Activated T-cell treated with anti-CD3 and anti-CD28 coated beads for 48 hours (primary cell): ENCODE measurements around the gene CHST3.
A peak's percentile ranks its signal among the peaks of the same experiment; 100 is the strongest.
"Not testable (repeated sequence)": the region's sequence is repeated elsewhere in the genome, so short reads cannot be mapped to it uniquely, and the experiment has no call there.

ENCODE experiments used
- DNase-seq: peaks from one replicate; pipeline ENCODE4 v3.0.0-alpha.2; 2020; ENCODE audit warnings: low read depth

Gene CHST3

DNA sequence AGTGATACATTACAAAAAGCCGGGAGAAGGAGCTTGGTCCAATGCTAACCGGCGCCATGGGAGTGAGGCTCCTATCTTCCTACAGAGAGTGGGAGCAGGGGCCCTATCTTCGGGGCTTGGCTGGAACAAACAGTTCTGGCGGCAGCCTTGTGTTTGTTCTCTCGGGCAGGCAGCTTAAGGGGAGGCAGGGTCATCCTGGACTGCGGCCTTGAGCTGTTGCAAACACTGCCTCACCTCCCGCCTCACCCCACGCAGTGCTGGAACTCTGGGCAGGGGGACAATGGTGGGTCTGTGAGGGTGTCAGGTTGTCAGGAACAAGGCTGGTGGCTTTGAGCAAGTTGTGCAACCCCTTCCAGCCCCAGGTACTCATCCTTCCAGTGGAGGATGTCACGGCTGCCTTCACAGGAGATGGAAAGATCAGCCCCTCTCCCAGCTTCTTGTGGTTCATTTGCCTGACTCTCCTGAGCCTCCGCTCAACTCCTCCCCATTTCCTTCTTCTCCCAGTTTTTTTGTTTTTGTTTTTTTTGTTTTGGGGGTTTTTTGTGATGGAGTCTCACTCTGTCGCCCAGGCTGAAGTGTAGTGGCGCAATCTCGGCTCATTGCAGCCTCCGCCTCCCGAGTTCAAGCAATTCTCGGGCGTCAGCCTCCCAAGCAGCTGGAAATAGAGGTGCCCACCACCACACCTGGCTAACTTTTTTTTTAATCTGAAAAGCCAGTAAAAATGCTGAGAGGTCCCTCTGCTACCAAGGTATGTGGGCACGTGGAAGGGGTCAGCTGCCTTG, 66.8 kb downstream of the CHST3 start:
- DNase-seq, result no peak

DNA sequence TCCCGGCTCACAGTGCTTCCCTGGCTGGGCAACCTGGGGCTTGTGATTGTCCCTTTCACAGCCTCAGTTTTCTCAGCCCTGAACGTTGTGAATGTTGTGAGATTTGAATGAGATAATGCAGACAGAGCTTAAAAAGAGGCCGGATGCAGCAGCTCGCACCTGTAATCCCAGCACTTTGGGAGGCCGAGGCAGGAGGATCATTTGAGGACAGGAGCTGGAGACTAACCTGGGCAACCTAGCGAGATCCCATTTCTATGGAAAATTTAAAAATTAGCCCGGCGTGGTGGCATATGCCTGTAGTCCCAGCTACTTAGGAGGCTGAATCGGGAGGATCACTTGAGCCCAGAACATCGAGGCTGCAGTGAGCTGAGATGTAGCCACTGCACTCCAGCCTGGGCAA, 67.5 kb downstream of the CHST3 start:
- no peak for DNase-seq

DNA sequence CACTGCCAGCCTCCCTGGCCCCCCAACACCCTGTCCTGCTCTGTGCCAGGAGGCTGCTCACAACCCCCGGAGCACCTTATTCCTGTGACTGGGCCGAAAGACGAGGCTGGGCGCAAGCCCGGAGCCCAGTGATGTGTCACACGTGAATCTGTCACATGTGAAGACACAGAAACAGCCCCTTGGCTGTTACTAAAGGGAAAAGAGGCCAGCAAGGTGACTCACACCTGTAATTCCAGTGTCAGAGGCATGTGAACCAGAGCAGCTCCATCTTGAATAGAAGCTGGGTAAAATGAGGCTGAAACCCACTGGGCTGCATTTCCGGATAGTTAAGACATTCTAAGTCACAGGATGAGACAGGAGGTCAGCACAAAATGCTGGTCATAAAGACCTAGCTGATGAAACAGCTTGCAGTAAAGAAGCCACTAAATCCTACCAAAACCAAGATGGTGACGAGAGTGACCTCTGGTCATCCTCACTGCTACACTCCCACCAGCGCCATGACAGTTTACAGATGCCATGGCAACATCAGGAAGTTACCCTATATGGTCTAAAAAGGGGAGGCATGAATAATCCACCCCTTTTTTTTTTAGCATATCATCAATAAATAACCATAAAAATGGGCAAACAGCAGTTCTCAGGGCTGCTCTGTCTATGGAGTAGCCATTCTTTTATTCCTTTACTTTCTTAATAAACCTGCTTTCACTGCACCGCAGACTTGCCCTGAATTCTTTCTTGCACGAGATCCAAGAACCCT, 68.4 kb downstream of the CHST3 start:
- not testable (repeated sequence) for DNase-seq

DNA sequence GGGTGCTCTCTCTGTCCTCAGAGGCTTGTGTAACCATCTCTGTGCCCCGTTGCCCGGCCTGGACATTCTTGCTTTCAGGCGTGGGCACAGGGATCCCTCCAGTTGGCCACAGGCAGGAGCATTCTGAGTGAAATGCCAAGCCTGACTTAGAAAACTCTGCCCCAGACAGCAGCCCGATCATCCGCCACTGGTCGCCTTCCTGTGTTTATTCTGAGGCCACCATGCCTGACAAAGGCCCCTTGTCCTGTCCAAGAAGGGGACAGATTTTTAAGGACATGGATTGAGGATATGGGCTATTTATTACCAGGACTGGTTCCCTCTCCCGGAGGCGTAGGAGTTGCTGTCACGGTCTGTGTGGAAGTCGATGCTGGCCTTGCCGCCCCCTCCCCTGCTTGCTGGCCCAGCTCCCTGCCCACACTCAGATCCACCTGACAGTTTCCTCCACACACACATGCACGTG, 69.9 kb downstream of the CHST3 start:
- no peak for DNase-seq

DNA sequence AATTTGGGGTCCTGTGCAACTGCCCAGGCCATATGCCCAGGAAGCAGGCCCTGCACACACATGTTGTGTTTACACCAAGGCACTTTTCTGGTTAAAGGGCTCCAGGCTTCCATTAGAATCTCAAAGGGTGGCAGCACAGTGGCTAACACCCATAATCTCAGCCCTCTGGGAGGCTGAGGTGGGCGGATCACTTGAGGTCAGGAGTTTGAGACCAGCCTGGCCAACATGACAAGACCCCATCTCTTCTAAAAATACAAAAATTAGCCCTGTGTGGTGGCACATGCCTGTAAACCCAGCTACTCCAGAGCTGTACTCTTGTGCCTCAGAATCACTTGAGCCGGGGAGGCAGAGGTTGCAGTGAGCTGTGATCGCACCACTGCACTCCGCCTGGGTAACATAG, 70.6 kb downstream of the CHST3 start:
- DNase-seq, result no peak

DNA sequence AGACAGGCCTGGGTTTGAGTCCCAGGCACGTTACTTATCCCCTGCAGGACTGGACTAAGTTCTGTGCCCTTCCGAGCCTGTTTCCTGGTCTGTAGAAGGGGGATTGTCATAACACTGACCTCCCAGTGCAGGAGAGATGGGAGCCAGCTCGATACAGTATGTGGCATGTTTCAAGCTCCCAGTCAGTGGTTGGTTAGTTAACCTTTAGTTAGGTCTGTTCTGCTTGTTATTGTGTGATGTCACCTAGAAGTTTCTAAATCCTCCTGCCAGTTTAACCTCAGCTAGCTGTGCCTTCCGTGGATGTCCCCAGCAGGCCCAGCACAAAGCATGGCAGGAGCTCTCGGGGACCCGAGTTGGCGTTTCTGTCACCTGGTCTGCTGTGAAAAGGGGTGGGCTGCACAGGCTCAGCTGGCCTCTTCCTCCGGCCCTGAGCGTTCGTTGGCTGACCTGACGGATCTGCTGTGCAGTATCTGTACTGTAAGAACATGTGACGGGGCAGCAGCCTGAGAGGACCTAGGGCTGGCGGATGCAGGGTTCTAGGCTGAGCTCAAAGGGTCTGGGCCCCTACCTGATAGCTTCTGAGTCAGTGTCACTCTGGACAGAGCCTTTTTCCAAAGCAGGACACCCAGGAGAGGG, 71.2 kb downstream of the CHST3 start:
- DNase-seq, result no peak

DNA sequence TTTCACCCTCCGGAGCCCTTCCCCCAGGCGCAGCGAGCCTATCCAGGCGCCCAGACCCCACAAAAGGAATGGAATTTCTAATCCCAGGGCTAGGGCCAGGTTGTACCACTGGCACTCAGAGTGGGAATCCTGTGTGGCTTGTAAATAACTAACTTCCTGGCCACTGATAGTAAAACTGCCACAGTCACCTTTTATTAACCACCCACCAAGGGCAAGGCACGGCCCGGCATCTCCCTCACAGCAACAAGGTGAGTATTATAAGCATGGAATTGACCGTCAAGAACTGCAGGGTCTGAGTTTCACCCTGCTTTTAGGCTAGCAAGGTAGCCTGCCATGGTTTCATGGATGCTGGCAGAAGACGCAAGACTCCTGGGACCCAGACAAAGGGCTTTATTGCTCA, 73.1 kb downstream of the CHST3 start:
- DNase-seq, result no peak

DNA sequence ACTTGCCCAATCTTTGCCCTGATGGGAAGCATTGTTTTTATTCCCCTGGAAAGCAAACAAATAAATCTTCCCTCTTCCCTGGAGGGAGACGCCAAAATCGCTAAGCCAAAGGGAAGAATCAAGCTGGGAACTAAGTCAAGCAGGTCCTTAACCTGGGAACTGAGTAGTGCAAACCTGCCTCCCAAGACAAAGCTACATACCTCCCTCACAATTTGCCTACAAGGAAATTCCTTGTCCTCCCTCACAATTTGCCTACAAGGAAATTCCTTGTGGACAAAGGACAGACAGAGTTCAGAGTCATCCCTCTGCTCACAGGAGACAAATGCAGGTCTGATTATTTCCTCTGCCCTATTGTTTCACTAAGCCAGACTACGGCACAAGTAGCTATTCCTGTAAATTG, 73.6 kb downstream of the CHST3 start:
- no peak for DNase-seq

DNA sequence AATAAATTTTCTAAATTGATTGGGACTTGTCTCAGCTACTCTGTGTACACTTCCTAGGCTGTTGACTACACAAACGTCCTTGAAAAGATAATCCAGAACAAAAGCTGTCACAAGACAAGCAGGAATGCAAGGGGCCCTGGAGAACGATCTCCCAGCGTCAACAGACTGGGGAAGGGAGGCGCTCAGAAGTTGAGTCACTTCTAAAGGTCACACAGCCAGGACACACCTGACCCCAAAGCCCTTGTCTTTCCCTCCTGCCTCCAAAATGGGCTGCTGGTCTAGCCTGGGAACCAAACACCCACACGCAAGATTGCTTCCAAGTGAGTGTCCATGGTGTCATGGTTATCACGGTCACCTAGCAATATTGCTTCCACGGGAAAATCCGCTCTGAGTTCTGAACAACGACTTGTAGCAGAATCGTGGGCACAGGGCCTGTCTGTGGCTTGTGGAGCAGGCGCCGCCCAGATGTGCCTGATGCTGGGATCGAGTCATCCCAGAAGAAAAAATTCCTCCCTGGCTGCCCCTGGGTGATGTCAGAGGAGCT, 74.3 kb downstream of the CHST3 start:
- no peak for DNase-seq

DNA sequence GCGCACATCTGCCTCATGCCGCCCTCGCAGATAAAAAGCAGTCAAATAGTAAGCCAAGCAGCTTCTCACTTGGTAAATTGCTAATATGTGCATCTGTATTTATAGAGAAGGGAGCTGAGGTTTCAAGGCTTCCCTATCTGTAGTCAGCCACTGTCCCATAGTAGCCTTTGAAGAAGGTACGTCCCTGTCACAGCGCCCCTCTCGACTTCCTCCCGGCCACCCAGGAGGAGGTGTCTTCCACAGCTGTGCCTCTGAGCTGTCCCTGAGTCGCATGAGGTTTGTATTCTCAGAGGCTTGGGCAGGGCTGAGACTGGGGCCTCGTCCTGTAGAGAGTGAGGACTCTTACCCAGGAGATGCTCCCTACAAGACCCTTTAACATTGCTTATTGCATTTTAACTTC, 75.2 kb downstream of the CHST3 start:
- DNase-seq, result no peak

DNA sequence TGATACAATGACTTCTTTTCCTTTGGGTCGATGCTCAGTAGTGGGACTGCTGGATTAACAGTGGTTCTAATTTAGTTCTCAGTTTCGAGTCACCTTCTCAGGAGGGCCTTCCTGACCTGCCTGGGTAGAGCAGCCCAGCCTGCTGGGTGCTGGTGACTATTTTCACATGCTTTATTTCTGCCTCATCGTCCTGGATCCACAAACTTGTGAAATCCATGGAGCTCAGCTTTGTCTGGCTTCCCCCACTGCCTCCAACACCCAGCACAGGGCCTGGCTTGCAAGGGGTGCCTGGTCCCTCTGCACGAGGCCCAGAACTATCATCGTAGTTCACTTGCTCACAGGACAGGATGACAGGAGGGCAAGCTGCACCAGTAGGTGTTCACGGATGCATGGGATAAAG, 77.3 kb downstream of the CHST3 start:
- DNase-seq, result no peak

DNA sequence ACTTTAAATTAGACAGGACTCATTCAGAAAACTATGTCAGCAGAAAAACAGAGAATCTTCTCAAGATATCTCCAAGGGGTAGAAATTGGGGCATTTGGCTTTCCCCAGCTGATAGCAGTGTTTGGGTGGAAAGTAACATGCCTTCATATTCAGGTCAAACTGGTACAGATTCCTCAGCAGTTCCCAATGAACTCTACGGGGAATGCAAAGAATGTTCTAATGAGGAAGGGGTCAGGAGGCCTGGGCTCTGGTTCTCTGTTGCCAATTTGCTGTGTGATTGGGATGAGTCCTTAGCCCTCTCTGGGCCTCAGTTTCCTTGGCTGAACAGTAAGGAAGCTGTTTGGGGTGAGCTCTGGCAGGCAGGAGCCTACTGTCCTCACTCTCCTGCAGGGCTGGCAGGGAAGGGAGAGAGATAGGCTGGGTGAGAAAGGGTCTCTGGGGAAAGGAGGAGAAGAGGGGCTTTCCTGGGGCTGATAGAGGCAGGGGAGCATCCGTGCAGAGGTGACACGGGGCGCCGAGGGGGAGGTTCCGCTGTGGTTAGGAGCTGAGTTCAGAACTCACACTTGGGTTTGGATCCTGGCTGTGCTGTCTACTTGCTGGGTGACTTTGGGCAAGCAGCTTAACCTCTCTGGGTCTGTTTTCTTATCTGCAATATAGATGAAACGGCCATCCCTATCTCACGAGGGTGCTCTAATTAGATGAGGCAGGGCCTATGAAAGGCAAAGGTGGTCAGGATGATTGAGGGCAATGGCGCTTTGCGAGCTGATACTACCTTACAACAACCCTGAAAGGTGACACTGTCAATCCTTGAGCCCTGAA, 79.0 kb downstream of the CHST3 start:
- no peak for DNase-seq

DNA sequence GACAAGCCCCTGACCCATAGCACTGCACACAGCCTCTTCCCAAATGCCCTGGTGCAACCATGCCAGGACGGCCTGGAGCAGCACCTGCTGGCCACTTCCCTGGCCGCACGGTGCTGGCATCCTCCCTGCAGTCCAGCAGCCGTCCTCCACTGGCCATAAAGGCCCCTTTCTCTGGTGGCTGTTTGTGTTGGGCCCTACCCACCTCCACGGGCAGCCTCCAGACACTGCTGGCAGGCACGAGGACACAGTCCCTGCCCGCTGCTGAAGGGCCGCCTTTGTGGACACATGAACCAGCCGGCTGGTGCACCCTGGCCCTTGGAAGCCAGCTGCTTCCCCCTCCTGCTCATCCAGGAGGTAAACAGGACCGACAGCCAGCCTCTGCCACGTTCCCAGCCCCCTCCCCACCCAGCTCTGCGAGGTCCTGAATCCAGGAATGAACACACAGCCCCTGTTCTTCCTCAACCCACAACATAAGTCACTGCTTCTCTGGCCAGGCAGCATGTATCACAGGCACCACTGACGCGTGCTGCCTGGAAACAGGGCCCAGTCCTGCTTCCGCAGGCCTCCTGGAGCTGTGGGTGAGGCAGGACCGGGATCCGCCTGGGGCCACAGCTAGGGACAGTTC, 80.3 kb downstream of the CHST3 start:
- DNase-seq, result no peak

DNA sequence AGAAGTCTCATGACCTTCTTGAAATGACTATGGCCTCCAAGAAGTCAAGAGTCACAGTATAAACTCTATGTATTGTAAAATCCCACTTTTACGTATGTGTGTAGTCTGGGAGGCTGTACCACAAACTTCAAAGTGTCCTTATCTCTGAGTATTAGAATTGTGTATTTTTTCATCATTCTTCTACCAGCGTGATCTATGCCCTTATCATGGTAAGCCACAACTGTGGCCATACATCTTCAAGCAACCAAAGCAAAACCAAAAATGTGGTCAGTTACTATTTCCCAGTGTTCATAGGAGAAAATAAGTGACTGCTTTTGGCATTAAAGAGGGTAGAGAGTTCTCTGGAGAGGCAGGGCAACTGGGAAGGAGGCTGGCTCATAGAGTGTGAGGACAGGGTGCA, 81.4 kb downstream of the CHST3 start:
- no peak for DNase-seq

DNA sequence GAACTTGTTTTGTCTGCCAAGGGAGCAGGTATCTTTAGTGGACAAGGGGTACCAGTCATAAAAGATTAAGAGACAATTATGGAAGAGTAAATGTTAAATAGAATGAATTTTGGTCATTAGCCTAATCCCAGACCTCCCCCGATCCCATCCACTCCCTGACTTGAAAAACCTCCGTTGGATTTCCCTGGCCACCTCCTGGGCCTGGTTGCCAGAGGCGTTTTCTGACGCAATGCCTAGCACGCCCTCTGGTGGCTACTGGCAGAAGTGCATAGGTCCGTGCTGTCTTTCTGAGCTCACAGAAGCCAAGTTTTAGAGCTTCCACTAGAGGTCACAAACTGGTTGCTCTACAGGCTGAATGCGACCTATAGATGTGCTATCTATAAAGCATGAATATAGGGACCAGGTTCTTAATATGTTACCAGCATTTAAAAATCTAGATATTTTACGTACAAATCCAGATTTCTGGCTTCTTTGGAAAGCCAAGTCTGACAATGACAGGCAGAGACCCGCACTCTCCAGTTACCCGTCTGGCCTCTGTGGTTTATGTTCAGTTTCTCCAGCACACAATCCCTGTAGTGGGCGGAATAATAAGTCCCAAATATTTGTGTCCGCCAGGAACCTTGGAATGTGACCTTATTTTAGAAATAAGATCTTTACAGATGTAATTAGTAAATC, 84.4 kb downstream of the CHST3 start:
- peak; percentile 80 for DNase-seq

DNA sequence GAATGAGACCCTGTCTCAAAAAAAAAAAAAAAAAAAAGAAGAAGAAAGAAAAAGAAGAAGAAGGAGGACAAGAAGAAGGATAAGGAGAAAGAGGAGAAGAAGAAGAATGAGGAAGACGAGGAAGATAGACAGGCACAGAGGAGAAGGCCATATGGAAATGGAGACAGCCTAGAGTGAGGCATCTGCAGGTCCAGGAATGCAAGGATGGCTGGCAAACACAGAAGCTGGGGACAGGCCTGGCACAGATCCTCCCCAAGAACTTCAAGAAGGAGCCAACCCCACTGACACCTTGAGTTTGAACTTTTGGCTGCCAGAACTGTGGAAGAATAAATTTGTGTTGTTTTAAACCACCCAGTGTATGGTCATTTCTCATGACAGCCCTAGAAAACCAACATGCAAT, 85.3 kb downstream of the CHST3 start:
- no peak for DNase-seq

DNA sequence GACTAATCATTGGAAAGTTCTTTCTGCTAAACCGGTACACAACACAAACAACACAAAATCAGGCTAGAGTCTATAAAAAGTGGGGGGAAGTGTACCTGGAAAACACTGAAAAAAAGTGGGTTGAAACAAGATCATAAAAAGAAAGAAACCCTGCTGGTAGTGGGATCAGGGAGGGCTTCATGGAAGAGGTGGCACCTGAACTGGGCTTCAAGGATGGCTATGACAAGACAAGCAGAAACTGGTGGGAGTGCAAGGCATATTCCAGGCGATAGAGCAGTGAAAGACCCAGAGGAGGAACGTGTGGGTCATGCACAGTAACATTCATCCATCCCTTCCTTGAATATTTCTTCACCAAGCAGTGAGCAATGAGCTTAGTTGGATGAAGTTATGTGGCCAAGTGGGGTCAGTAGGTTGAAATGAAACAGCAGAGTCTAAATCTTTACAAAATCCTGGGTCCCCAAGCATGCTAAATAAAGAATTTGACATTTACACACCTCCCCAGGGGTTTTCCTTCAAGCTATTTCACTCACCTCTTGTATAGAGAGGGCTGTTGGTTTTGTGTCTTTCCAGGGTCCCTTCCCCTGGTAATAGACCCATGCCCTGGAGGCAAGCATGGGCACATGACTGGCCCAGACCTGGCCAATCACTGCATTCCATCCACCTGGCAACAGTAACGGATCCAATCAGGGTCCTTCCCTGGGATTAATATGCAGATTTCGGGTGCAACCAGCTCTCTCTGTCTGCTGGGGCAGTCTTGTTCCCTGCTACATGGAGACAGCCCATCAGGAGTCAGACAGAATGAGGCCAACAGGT, 86.0 kb downstream of the CHST3 start:
- DNase-seq, result no peak

DNA sequence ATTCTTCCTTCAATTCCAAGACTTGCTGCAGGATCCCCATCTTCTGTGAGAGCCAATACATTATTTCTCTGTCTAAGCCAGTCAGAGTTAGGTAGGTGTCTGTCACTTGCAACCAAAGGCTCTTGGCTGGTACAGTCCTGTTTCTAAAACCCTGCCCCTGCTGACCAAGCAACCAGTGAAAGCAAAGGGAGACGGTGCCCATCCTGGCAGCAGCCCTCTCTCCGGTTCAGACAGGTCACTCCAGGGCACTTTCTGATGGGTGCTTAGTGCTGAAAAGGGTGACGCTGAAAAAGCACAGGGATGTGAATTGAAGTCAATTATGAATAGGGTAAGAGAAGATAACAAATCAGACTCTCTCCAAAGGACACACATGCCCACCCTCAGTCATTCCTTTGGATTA, 86.7 kb downstream of the CHST3 start:
- DNase-seq, result no peak

DNA sequence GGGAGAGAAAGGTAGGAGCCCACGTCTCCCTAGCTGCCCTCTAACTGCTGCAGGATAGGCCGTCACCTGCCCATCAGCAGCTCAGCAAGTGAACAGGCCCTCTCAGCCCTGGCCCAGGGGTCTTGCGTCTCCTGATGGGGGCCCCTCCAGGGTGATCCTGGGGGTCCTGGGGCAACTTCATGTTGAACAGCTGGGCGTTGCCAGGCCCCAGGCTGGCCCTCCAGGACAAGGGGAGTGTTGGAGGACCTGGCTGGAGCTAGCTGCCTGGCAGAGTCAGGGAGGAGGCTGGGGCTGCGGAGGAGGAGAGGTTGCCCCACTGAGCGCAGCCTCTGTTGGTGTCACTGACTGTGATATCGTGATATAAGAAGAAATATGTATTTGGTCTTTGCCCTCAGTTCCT, 89.5 kb downstream of the CHST3 start:
- no peak for DNase-seq

DNA sequence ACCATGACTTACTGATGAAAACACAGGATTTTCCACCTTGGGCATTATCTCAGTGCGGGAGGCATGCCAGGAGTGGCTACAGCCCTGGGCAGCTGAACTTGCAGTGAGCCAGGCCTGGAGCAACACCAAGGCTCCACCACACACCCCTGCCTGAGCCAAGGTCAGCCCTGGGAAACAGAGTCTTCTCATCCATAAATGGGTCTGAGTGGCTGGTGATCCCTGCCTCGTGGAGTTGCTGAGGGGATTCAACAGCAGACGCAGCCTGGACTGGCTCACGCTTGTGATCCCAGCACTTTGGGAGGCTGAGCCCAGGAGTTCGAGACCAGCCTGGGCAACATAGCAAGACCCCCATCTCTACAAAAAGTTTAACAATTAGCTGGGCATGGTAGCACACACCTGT, 91.9 kb downstream of the CHST3 start:
- DNase-seq, result no peak
